Upper lobe of left lung (tissue), 6 donors: Measurements from ENCODE around the gene NBEA. TPM values are rescaled to one million over a fixed set of nuclear protein-coding genes. Genes with fewer than 3 reads are reported as not detected.
A peak's percentile ranks its signal among the peaks of the same experiment; 100 is the strongest.

Experiments
- ATAC-seq, 2 donors: fragments of 200-7000 bp; cut with Tn5 transposase; one replicate each; pipeline ENCODE4 v1.9.1; 2022; ENCODE audit warnings: mild to moderate bottlenecking in 2 of 2, moderate library complexity in 2 of 2; ENCODE audit not compliant: low FRiP score in 2 of 2
- DNase-seq, 2 donors: peaks; one replicate each; pipeline ENCODE4 v3.0.0-alpha.2; 2019 to 2020
- H3K27ac ChIP-seq, 4 donors: fragments of 200-600 bp; sonication (generic); one replicate each; pipeline ENCODE4 v1.5.1; 2016 to 2019
- H3K27me3 ChIP-seq, 4 donors: fragments of 200-600 bp; sonication (generic); one replicate each; pipeline ENCODE4 v1.5.1; 2017 to 2019
- H3K36me3 ChIP-seq, 4 donors: fragments of 200-600 bp; sonication (generic); one replicate each; pipeline ENCODE4 v1.5.1; 2016 to 2019
- H3K4me1 ChIP-seq, 4 donors: fragments of 200-600 bp; sonication (generic); one replicate each; pipeline ENCODE4 v1.5.1; 2018 to 2019
- H3K4me3 ChIP-seq, 4 donors: fragments of 200-600 bp; sonication (generic); one replicate each; pipeline ENCODE4 v1.5.1; 2017 to 2019; ENCODE audit warnings: mild to moderate bottlenecking in 2 of 4, moderate library complexity in 1 of 4
- H3K9me3 ChIP-seq, 4 donors: fragments of 200-600 bp; sonication (generic); one replicate each; pipeline ENCODE4 v1.5.1; 2018 to 2019
- CTCF ChIP-seq, 6 experiments: fragments of 450-650 bp in 4 of 6; fragments of 200-600 bp in 2 of 6; sonication (generic) in 2 of 6; IDR thresholded peaks; one replicate each; pipeline ENCODE4 v1.5.1; 2016 to 2019; ENCODE audit warnings: antibody characterized with exemption in 6 of 6
- EP300 ChIP-seq, 4 donors: sonication (generic); formaldehyde crosslinking; IDR thresholded peaks; one replicate each; pipeline ENCODE4 v1.5.1; 2017; ENCODE audit warnings: antibody characterized with exemption in 4 of 4, control low read depth in 2 of 4
- POLR2A ChIP-seq, 4 donors: fragments of 450-650 bp; IDR thresholded peaks; one replicate each; pipeline ENCODE4 v1.5.1; 2016 to 2017; ENCODE audit warnings: antibody characterized with exemption in 4 of 4, mild to moderate bottlenecking in 2 of 4
- POLR2AphosphoS5 ChIP-seq, 2 donors: sonication (generic); formaldehyde crosslinking; IDR thresholded peaks; one replicate each; pipeline ENCODE4 v1.5.1; 2017; ENCODE audit warnings: antibody characterized with exemption in 2 of 2
- WGBS, 2 donors: methylation state at CpG; one replicate each; pipeline ENCODE4 v1.1.5; 2017 to 2018; 5-methylcytosine and 5-hydroxymethylcytosine counted together
- total RNA-seq, 6 donors: library from RNA; depleted of rRNA in 4 of 6; stranded (reverse); fragments of >200 nt in 4 of 6; gene quantifications; one replicate each; pipeline versions ENCODE4 v1.1.0 to v1.2.1, GENCODE V29; 2016 to 2021
- donor health status: DM: no; HTN: no; CAD: no; lungs with moderate emphysema.
- donor health status: DM: no; HTN: yes; CAD: no; lungs with severe emphysema.

The NBEA gene
- total RNA-seq, 6 donors from 2014 or later, result 2.7 to 21.4 (median 5.5) TPM

- ATAC-seq (peak; percentile 6 to 53), DNase-seq (peak in 1 of 2 donors; percentile 41)
- H3K27ac ChIP-seq, result no peak overlapping the region
- no peaks in the 10 kb centered on the region for H3K27me3 ChIP-seq
- TF ChIP-seq POLR2AphosphoS5 (IDR thresholded peaks at IDR 0.05), result no peak
- TF ChIP-seq EP300 (IDR thresholded peaks at IDR 0.05), result no peak
- no peak for TF ChIP-seq POLR2A (IDR thresholded peaks at IDR 0.05)
- peaks cover 0 to 3% (median 0%) of the 10 kb centered on the region in 4 donors for H3K9me3 ChIP-seq
- WGBS, 2 donors, result 76 to 91% methylated on average over 7 to 9 of the region's 9 CpGs
- H3K36me3 ChIP-seq, result no peaks in the 10 kb centered on the region
- H3K4me1 ChIP-seq, result no peaks in the 10 kb centered on the region
- no peak overlapping the region for H3K4me3 ChIP-seq
These were observed 314.5 kb downstream of the NBEA start for GRCh38 chr13:35256459-35257148.

- Histone ChIP-seq H3K4me3 (no peak overlapping the region), H3K27ac (no peak overlapping the region), H3K4me1 (no peaks in the 10 kb centered on the region), H3K27me3 (no peaks in the 10 kb centered on the region), H3K9me3 (peaks cover 0 to 3% (median 0%) of the 10 kb centered on the region in 4 donors), H3K36me3 (no peaks in the 10 kb centered on the region)
- TF ChIP-seq EP300 (IDR thresholded peaks at IDR 0.05), result no peak
- no peak for TF ChIP-seq POLR2A (IDR thresholded peaks at IDR 0.05)
- TF ChIP-seq POLR2AphosphoS5 (IDR thresholded peaks at IDR 0.05), result no peak
- TF ChIP-seq CTCF (IDR thresholded peaks at IDR 0.05), result no peak
- no peak for DNase-seq
- no peak for ATAC-seq
These were observed 318.2 kb downstream of the NBEA start for GRCh38 chr13:35260316-35260715.

- DNase-seq, result no peak
- no peaks in the 10 kb centered on the region for H3K9me3 ChIP-seq
- H3K4me3 ChIP-seq, result no peak overlapping the region
- no peaks in the 10 kb centered on the region for H3K27me3 ChIP-seq
- WGBS, 2 donors, result 77 to 81% methylated on average over 3 of the region's 3 CpGs
- H3K4me1 ChIP-seq, result no peaks in the 10 kb centered on the region
- H3K27ac ChIP-seq, result no peak overlapping the region
- TF ChIP-seq POLR2A (IDR thresholded peaks at IDR 0.05), result no peak
- no peak for TF ChIP-seq CTCF (IDR thresholded peaks at IDR 0.05)
- TF ChIP-seq EP300 (IDR thresholded peaks at IDR 0.05), result no peak
- TF ChIP-seq POLR2AphosphoS5 (IDR thresholded peaks at IDR 0.05), result no peak
- no peaks in the 10 kb centered on the region for H3K36me3 ChIP-seq
- ATAC-seq, result no peak
These were observed 324.3 kb downstream of the NBEA start for GRCh38 chr13:35266412-35266811.

GRCh38 chr13:35278917-35279316 lies 336.8 kb downstream of the NBEA start:
- H3K27me3 ChIP-seq, result no peaks in the 10 kb centered on the region
- H3K4me3 ChIP-seq, result no peak overlapping the region
- H3K36me3 ChIP-seq, result no peaks in the 10 kb centered on the region
- no peak for ATAC-seq
- H3K27ac ChIP-seq, result no peak overlapping the region
- H3K4me1 ChIP-seq, result no peaks in the 10 kb centered on the region
- TF ChIP-seq CTCF (IDR thresholded peaks at IDR 0.05), result no peak
- no peak for TF ChIP-seq POLR2AphosphoS5 (IDR thresholded peaks at IDR 0.05)
- no peak for TF ChIP-seq EP300 (IDR thresholded peaks at IDR 0.05)
- no peak for TF ChIP-seq POLR2A (IDR thresholded peaks at IDR 0.05)
- DNase-seq, result no peak
- H3K9me3 ChIP-seq, result no peaks in the 10 kb centered on the region

DNA sequence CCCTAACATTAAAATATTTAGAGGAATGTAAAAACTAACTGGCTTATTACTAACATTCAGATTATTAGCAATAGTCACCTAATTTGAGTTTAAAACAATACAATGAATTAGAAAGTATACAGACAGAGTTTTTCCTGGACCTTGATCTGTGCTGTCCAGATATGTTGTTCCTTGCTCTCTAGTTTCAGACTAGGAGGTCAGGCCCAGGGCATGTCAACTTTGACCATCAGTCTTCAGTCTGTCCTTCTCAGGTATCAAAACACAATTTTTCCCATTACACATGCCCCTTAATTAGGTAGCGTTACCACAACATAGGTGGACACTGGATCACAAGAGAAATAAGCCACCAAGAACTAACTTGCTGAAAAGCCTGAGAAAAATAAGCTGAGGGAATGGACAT lies 337.4 kb downstream of the NBEA start:
- H3K9me3 ChIP-seq, result no peaks in the 10 kb centered on the region
- no peaks in the 10 kb centered on the region for H3K4me1 ChIP-seq
- WGBS, 2 donors, result 90 to 96% methylated on average over 1 of the region's 1 CpG
- H3K27me3 ChIP-seq, result no peaks in the 10 kb centered on the region
- no peak for TF ChIP-seq CTCF (IDR thresholded peaks at IDR 0.05)
- no peak for TF ChIP-seq EP300 (IDR thresholded peaks at IDR 0.05)
- TF ChIP-seq POLR2A (IDR thresholded peaks at IDR 0.05), result no peak
- TF ChIP-seq POLR2AphosphoS5 (IDR thresholded peaks at IDR 0.05), result no peak
- DNase-seq (no peak), ATAC-seq (no peak)
- H3K4me3 ChIP-seq, result no peak overlapping the region
- no peak overlapping the region for H3K27ac ChIP-seq
- H3K36me3 ChIP-seq, result no peaks in the 10 kb centered on the region
